CD4-positive, alpha-beta T cell treated with Interleukin-21 for 1 hour (primary cell): ENCODE data around the gene XRCC2.
"Not testable (repeated sequence)": the region's sequence is repeated elsewhere in the genome, so short reads cannot be mapped to it uniquely, and the experiment has no call there.

Experiments
- DNase-seq: peaks from one replicate; pipeline ENCODE4 v3.0.0-alpha.2; 2020

The XRCC2 gene

GRCh38 chr7:152675759-152676636, at the start of gene XRCC2:
Gene XRCC2, minus strand, starts transcription at chr7:152676141. Its CDS starts 62 bp downstream, at chr7:152676079.
- DNase-seq: peak; percentile 93

GRCh38 chr7:152723364-152723763, 47.4 kb upstream of the XRCC2 start:
- DNase-seq: no peak

GRCh38 chr7:152712412-152713042, 36.6 kb upstream of the XRCC2 start:
- DNase-seq: not testable (repeated sequence)

GRCh38 chr7:152711444-152711944, 35.6 kb upstream of the XRCC2 start:
- no peak for DNase-seq

GRCh38 chr7:152710153-152710442, 34.2 kb upstream of the XRCC2 start:
- DNase-seq: no peak

- no peak for DNase-seq
These were observed 33.6 kb upstream of the XRCC2 start for GRCh38 chr7:152709287-152710152.

- no peak for DNase-seq
These were observed 28.9 kb upstream of the XRCC2 start for GRCh38 chr7:152704796-152705384.

GRCh38 chr7:152699079-152699478, 23.1 kb upstream of the XRCC2 start:
- no peak for DNase-seq

GRCh38 chr7:152697268-152697974, 21.5 kb upstream of the XRCC2 start:
- not testable (repeated sequence) for DNase-seq

- not testable (repeated sequence) for DNase-seq
These were observed 16.3 kb upstream of the XRCC2 start for GRCh38 chr7:152692196-152692595.

- DNase-seq: no peak
These were observed 7.4 kb upstream of the XRCC2 start for GRCh38 chr7:152683297-152683696.

- DNase-seq: no peak
These were observed 2.1 kb upstream of the XRCC2 start for GRCh38 chr7:152677808-152678670.

- no peak for DNase-seq
These were observed 832 bp downstream of the XRCC2 start for GRCh38 chr7:152674860-152675758.

- DNase-seq: no peak
These were observed 2.0 kb downstream of the XRCC2 start for GRCh38 chr7:152673897-152674296.

GRCh38 chr7:152672626-152673025, 3.3 kb downstream of the XRCC2 start:
- DNase-seq: no peak

GRCh38 chr7:152669758-152670157, 6.2 kb downstream of the XRCC2 start:
- no peak for DNase-seq

GRCh38 chr7:152668975-152669374, 7.0 kb downstream of the XRCC2 start:
- no peak for DNase-seq

- DNase-seq: no peak
These were observed 8.0 kb downstream of the XRCC2 start for GRCh38 chr7:152667958-152668357.

GRCh38 chr7:152666078-152666477, 9.9 kb downstream of the XRCC2 start:
- DNase-seq: no peak

- DNase-seq: no peak
These were observed 11.3 kb downstream of the XRCC2 start for GRCh38 chr7:152664636-152665035.
